ENCODE data around the gene KLK3. TPM values are rescaled to one million over a fixed set of nuclear protein-coding genes. Genes with fewer than 3 reads are reported as not detected.
A peak's percentile ranks its signal among the peaks of the same experiment; 100 is the strongest.

The KLK3 gene
- total and polyA plus RNA-seq, 11 donors = not detected

DNA sequence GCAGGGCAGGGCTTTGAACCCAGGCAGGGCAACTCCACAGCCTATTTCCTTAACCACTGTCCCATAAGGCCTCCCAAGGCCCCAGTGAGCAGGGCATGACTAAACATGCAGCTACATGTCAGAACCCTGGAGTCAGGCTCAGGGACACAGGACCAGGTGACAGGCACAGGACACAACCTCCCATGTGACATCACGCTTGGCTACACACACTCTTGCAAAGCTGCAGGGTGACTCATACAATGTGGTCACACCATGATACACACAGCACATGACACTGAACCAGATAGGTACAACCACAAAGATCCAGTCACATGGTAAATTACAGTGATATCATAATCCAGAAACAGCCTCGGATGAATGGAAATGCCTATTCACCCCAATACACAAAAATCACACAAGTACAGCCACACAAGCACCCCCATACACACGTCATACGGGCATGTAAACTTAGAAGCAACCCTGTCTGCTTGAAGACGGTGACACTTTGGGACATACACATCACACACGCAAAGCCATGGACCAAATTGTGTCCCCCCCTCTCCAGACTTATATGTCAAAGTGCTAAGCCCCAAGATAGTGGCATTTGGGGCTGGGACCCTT, 42.0 kb downstream of the KLK3 start:
- Histone ChIP-seq H3K4me3 (no peak overlapping the region), H3K27ac (no peak overlapping the region), H3K27me3 (peaks cover 0 to 37% (median 4%) of the 10 kb centered on the region in 9 donors), H3K4me1 (no peaks in the 10 kb centered on the region), H3K36me3 (no peaks in the 10 kb centered on the region), H3K9me3 (no peaks in the 10 kb centered on the region)
- ATAC-seq (peak in 2 of 4 donors; percentile 48 to 50), DNase-seq (no peak)
- WGBS, 4 donors = 66 to 71% (median 68%) methylated on average over 6 of the region's 6 CpGs
- TF ChIP-seq POLR2A (IDR thresholded peaks at IDR 0.05) = no peak
- TF ChIP-seq, protein P1, sequence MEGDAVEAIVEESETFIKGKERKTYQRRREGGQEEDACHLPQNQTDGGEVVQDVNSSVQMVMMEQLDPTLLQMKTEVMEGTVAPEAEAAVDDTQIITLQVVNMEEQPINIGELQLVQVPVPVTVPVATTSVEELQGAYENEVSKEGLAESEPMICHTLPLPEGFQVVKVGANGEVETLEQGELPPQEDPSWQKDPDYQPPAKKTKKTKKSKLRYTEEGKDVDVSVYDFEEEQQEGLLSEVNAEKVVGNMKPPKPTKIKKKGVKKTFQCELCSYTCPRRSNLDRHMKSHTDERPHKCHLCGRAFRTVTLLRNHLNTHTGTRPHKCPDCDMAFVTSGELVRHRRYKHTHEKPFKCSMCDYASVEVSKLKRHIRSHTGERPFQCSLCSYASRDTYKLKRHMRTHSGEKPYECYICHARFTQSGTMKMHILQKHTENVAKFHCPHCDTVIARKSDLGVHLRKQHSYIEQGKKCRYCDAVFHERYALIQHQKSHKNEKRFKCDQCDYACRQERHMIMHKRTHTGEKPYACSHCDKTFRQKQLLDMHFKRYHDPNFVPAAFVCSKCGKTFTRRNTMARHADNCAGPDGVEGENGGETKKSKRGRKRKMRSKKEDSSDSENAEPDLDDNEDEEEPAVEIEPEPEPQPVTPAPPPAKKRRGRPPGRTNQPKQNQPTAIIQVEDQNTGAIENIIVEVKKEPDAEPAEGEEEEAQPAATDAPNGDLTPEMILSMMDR (IDR thresholded peaks at IDR 0.05) = no peak
- intact Hi-C loops (cut with DNase I) = no loop called here

DNA sequence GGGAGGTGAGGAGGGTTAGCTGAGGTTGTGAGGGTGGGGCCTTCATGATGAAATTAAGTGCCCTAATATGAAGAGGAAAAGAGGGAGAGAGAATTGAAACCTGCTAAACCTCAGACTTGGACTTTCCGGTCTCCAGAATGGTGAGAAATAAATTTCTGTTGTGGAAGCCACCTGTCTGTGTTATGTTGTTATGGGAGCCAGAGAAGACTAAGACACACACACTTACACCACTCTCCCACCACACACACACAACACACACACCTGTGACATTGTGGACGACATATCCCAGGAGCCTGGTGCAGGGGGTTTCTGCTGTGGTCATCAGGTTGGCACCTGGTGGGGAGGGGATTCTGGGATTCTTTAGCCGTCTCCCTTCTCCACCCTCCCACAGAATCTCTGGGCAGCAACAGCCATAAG, 42.5 kb downstream of the KLK3 start:
- no peak for TF ChIP-seq POLR2A (IDR thresholded peaks at IDR 0.05)
- TF ChIP-seq, protein P1 (IDR thresholded peaks at IDR 0.05) = no peak
- H3K27me3 ChIP-seq = peaks cover 0 to 35% (median 5%) of the 10 kb centered on the region in 9 donors
- H3K9me3 ChIP-seq = no peaks in the 10 kb centered on the region
- intact Hi-C loops (cut with DNase I) = no loop called here
- H3K4me1 ChIP-seq = no peaks in the 10 kb centered on the region
- no peak overlapping the region for H3K4me3 ChIP-seq
- DNase-seq (no peak), ATAC-seq (no peak)
- no peaks in the 10 kb centered on the region for H3K36me3 ChIP-seq
- 49 to 58% (median 55%) methylated on average over 3 of the region's 3 CpGs for WGBS, 4 donors
- no peak overlapping the region for H3K27ac ChIP-seq

DNA sequence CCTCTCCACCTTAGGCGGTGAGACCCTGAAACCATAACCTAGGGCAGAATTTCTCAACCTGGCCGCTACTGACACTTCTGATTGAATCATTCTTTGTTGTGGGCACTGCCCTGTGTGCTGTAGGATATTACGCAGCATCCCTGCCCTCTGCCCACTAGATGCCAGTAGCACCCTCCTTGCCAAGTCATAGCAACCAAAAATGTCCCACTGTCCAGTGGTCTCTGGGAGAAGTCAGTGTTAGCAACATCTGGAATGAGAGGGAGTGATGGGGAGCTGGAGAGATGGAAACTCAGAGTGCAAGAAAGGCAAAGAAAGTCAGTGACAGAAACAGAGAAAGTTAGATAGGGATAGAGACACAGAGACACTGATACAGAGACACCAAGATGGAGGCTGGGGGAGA, 42.9 kb downstream of the KLK3 start:
- TF ChIP-seq, protein P1 (IDR thresholded peaks at IDR 0.05) = no peak
- TF ChIP-seq POLR2A (IDR thresholded peaks at IDR 0.05) = no peak
- H3K4me3 ChIP-seq = no peak overlapping the region
- WGBS, 4 donors = 70 to 83% (median 76%) methylated on average over 3 of the region's 3 CpGs
- H3K36me3 ChIP-seq = no peaks in the 10 kb centered on the region
- no peak overlapping the region for H3K27ac ChIP-seq
- H3K4me1 ChIP-seq = no peaks in the 10 kb centered on the region
- no peaks in the 10 kb centered on the region for H3K9me3 ChIP-seq
- intact Hi-C loops (cut with DNase I) = no loop called here
- DNase-seq (no peak), ATAC-seq (no peak)
- H3K27me3 ChIP-seq = peaks cover 0 to 31% (median 5%) of the 10 kb centered on the region in 9 donors

DNA sequence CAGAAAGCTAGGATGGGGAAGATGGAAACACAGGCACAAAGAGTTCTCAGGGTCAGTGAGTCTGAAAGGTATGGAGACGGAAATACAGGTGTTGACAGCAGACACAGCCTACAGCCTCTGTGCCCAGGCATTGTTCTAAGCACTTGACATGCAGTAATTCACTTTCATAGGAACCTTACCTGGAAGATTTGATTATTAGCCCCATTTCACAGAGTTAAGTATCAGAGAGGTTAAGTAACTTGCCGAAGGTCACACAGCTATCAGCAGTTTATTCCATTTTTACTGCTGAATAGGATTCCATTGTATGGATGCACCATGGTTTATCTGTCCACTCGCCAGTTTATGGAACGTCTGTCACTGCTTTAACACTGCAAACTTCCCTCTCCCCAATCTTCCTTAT, 43.3 kb downstream of the KLK3 start:
- intact Hi-C loops (cut with DNase I) = no loop called here
- DNase-seq (no peak), ATAC-seq (no peak)
- H3K4me3 ChIP-seq = no peak overlapping the region
- peaks cover 0 to 27% (median 3%) of the 10 kb centered on the region in 9 donors for H3K27me3 ChIP-seq
- WGBS, 4 donors = 67 to 73% (median 70%) methylated on average over 4 of the region's 4 CpGs
- TF ChIP-seq, protein P1 (IDR thresholded peaks at IDR 0.05) = no peak
- TF ChIP-seq POLR2A (IDR thresholded peaks at IDR 0.05) = no peak
- H3K4me1 ChIP-seq = no peaks in the 10 kb centered on the region
- H3K27ac ChIP-seq = no peak overlapping the region
- H3K36me3 ChIP-seq = no peaks in the 10 kb centered on the region
- H3K9me3 ChIP-seq = no peaks in the 10 kb centered on the region

All from heart left ventricle (tissue), 16 donors.